GM12892 (cell line): Measurements from ENCODE around the gene ARRDC2.

Experiments
- POLR2A ChIP-seq: IDR thresholded peaks from 2 replicates; pipeline ENCODE4 v1.6.1; 2011; ENCODE audit warnings: low read depth, low read length, control low read depth
- POLR2AphosphoS5 ChIP-seq: IDR thresholded peaks from 2 replicates; pipeline ENCODE4 v1.6.1; 2011; ENCODE audit warnings: low read depth, low read length, control low read depth

- TF ChIP-seq POLR2A (no peak), POLR2AphosphoS5 (no peak)
Measured at GRCh38 chr19:18043676-18044075, 35.7 kb downstream of the ARRDC2 start.
